HG03045 (cell line): ENCODE results near the gene MYCN.

Experiments used
- ATAC-seq: cut with Tn5 transposase; IDR thresholded peaks from one replicate; pipeline ENCODE4 v1.9.1; 2021; ENCODE audit warnings: mild to moderate bottlenecking, moderate library complexity; ENCODE audit not compliant: unreplicated experiment

Gene MYCN

DNA sequence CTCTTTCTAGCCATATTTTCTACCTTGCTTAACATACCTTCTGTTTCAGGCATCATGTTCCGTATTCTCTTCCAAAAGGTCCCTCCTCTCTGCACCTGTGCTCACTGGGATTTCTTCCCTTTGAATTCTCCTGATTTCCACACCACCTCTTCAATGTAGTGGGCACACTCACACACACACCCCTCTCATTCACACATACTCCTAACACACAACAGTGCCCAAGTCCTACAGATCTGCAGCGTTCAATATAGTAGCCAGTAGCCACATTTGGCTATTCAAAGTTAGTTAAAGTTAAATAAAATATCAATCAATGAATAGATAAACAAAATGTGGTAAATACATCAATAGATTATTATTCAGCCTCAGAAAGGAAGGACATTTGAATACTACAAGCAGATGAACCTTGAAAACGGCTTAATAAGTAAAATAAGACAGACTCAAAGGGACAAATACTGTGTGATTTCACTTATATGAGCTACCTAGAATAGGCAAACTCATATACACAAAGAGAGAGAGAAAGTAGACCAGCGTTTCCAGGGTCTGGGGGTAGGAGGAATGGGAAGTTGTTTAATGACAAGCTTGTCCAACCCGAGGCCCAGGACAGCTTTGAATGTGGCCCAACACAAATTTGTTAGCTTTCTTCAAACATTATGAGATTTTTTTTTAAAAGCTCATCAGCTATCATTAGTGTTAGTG, 34.4 kb downstream of the MYCN start:
- no peak for ATAC-seq

DNA sequence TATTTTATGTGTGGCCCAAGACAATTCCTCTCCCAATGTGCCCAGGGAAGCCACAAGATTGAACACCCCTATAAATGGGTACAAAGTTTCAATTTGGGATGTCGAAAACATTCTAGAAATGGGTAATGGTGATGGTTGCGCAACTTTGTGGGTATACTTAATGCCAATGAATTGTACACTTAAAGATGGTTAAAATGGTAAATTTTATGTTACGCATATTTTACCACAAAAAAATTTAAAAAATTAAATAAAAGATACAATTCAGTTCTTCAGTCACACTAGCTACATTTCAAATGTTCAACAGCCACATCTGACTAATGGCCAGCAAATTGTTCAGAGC, 34.9 kb downstream of the MYCN start:
- no peak for ATAC-seq

- ATAC-seq, result no peak
Measured at GRCh38 chr2:15975676-15976075, 35.3 kb downstream of the MYCN start.

DNA sequence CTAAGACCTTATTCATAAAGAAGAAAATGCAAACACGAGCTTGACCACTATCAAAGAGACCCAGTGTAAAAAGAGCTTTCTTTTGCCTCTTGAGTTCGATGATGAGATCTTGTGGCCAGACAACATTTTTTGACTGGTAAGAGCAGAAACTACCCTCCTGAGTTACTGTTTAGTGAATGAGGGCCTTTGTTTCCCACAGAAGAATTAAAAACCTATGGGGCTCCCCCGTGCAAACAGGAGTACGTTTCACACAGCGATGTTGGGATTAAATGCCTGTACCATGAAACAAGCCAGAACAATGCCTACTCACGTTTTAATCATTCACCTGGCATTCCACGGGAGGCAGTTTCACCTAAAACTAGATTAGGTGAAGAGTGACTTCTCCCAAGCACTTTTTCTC, 36.0 kb downstream of the MYCN start:
- no peak for ATAC-seq

DNA sequence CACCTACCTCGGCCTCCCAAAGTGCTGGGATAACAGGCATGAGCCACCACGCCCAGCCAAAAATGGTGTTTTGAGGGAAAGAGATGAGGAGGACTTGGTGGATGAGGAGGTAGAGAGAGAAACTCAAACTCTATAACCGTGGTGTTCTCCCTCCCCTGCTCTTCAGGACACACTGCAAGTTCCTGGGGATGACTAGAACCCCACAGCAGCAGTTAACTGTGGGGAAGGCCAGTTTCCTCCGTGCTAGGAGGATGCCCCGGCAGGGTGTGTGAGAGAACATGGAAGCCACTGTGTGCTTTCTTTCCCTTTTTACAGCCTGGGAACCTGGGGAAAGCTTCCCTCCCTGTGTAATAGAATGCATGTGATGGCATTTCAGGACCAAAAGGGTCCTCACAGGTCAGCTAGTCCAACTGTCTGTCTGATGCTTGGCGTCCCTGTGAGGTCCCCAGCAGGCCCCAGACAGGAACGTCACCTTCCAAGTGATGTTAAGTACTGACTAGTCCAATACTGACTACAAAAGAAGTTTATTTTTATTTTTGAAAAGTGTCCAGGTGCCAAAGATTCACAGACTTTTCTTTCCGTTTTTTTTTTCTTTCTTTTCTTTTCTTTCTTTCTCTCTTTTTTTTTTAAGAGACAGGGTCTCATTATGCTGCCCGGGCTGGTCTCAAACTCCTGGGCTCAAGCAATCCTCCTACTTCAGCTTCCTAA, 38.9 kb downstream of the MYCN start:
- ATAC-seq, result no peak

GRCh38 chr2:15979759-15980604, 39.6 kb downstream of the MYCN start:
- no peak for ATAC-seq

- ATAC-seq, result no peak
Measured at GRCh38 chr2:15980605-15981098, 40.3 kb downstream of the MYCN start.

GRCh38 chr2:15981646-15982045, 41.3 kb downstream of the MYCN start:
- ATAC-seq, result no peak

GRCh38 chr2:15982285-15983044, 42.1 kb downstream of the MYCN start:
- ATAC-seq, result no peak

DNA sequence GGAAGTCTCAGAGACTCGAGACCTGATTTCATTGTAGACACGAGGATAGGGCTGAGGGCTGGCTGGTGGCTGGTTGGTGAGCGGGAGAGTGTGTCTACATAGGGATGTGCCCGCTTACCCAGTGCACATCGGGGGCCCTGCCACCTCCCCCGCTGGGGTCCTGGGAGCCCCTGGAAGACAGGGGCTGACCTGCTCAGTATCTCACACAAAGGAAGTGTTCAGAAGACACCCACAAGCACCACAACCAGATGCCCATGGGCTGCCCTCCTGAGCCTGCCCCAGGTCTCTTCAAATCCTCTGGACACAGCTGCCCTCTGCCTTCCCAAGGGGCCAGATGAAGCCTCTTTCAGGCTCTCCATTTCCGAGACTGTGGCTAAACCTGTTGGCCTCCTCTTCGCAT, 43.1 kb downstream of the MYCN start:
- ATAC-seq, result no peak

DNA sequence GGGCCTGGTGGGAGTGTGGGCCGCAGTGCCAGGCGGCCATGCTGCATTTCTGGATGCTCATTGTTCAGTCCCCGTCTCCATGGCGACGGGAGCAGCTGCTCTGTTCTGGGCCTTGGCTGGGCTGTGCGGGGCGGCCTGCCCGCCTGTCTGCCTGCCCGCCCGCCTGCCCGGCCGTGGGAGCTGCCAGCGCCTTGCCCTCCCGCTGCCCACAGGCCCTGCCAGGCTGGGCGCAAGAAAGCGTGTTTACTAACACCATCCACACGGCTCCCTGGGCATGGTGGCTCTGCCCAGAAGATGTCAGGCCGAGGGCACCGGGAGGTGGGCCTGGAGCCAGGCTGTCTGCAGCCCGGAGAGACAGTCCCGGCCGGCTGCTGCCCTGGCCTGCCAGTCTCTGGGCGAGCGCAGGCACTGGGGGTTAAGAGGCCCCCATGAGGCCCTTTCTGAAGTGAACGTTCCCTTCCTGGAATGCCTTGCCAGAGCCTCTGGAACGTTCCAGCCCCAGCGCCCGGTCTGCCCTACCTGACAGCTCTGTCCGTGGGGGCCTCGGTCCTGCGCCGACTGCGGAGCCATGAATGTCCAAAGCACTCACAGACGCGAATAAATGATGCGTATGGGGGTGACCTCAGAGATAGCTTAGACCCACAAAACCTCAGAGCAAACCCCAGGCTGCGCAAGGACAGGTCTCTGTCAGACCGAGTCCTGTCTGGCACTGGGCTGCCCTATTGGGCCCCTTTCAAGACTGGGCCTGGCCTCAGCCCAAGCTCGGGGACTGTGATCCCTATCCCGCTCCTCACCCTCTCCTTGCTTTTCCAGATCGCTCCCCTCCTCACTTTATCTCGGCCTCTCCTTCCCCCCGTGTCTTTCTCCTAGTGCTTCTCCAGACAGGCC, 44.3 kb downstream of the MYCN start:
- no peak for ATAC-seq

GRCh38 chr2:15985531-15985930, 45.2 kb downstream of the MYCN start:
- ATAC-seq, result no peak

DNA sequence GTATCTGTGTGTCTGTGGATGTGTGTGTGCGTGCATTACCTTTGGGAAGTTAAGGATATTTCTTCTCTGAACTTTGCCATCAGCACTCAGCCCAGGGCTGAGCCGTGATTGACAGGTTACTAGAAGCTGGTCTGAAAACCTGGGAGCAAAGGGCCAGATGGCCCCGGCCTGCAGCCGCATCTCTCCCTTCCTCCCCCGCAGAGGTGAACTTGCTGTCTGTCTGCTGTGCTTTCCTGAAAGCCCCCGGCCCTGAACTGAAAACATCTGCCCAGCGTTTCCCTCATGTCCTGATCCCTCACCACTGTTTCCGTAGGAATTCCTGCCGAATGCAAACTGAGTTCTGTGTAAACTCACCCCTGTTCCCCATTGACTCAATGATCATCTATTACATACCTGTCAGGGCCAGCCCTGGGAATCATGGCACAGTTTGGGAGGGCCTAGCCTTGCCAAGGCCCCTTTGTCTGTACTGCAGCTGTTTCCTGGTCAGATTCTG, 45.8 kb downstream of the MYCN start:
- ATAC-seq, result no peak

- ATAC-seq, result no peak
Measured at GRCh38 chr2:15986644-15987043, 46.3 kb downstream of the MYCN start.

GRCh38 chr2:15988733-15989132, 48.4 kb downstream of the MYCN start:
- no peak for ATAC-seq

DNA sequence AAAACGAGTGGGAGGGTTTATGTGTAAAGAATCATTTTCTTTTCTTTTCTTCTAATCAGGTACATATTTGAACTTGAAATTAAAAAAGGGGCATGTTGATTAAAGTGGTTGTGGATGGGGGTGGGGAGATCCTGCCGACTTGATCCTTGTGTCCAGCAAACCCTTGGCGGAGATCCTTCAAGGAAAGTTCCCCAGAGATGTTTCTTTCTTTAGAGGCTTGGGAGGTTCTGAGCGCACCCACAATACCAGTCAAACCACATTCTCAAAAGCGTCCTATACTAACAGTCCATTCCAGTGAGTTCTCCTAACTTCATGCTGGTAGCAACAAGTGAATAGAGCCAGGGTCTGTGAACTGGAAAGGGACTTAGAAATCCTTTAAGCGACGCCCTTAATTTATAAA, 49.2 kb downstream of the MYCN start:
- no peak for ATAC-seq

GRCh38 chr2:15990151-15991101, 50.1 kb downstream of the MYCN start:
- ATAC-seq, result no peak

DNA sequence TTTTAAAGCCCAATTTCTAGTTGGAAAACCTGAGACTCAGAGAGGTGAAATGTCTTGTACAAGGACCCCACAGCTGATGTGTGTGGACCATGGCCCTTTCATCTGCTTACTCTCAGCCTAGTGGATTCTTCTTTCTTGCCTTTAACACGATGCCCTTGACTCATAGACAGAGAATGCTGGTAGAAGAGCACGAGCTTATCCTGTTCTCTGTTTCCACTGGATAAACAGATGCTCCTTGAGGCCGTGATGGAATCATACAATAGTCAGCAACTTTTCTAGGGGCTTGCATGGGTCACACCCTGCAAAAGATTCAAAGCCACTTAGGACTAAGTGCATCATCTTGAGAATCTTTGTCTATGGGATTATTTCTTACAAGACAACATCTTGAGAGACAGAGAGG, 50.9 kb downstream of the MYCN start:
- ATAC-seq, result no peak
